HG03196 (cell line): ENCODE data around the gene PJA1.

Experiments used
- ATAC-seq: cut with Tn5 transposase; IDR thresholded peaks from one replicate; pipeline ENCODE4 v1.9.1; 2021; ENCODE audit not compliant: unreplicated experiment

Gene PJA1

DNA sequence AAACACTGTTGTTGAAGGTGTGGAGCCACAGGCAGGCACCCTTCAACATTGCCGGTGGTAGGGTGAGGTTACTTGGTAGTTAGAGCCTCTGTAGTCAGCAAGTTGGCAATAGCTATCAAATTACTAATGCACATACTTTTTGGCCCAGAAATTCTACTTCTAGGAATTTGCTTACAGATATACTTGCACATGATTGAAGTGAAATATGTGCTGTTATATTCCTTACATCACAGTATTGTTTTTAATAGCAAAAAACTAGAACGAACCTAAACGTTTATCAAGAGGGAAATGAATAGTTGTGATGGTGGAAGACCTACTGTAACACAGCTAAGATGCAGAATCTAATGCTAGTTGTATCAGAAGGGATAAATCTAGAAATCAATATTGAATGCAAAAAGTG is 7.7 kb upstream of the PJA1 start:
- ATAC-seq = no peak

- no peak for ATAC-seq
These were observed 5.1 kb upstream of the PJA1 start for GRCh38 chrX:69170319-69170718.

GRCh38 chrX:69163936-69164741 is 1.1 kb downstream of the PJA1 start:
- ATAC-seq = no peak

DNA sequence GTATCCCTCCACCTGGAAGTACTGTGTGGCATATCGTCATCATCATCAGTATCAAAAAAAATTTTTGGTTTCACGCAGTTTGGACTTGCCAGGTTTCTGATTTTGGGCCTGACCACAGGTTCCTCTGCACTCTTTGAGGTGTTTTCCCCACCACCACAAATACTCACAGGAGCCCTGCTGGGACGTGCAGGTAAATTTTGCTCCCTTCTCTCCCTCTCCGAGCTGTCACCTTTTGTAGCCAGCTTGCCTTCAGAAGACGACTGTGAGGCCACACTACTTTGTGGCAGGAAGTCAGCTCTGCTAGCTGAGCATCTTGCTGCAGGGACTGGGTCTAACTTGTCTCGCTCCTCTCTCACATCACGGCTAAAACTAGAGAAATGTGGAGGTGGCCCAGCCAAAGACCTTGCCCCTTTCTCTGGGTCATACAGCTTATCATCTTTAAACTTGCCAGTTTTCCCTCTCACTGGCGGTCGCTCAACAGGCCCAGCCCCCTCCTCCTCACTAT is 2.8 kb downstream of the PJA1 start:
- ATAC-seq = no peak

- ATAC-seq = no peak
These were observed 3.4 kb downstream of the PJA1 start for GRCh38 chrX:69161786-69162349.

DNA sequence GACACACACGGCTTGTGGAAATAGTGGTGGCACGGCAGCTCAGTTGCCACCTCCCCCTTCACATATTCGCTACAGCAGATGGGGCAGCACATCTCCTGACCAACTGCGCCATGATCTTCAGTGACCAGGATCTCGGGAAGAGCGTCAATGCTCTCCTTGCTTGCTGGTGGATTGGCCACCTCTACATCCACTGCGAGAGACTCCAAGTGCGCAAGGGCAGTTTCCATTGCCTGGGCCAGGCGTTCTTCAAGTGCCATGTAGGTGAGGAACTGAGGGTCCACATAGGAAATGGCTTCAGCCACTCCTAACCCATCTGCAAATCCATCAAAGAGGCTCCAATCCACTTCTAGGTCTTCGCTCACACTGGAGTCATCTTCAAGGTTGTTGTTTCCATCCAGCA is 3.9 kb downstream of the PJA1 start:
- no peak for ATAC-seq

GRCh38 chrX:69158166-69158980 is 6.9 kb downstream of the PJA1 start:
- ATAC-seq = no peak

GRCh38 chrX:69156638-69157037 is 8.6 kb downstream of the PJA1 start:
- no peak for ATAC-seq

- no peak for ATAC-seq
These were observed 9.3 kb downstream of the PJA1 start for GRCh38 chrX:69155786-69156520.

DNA sequence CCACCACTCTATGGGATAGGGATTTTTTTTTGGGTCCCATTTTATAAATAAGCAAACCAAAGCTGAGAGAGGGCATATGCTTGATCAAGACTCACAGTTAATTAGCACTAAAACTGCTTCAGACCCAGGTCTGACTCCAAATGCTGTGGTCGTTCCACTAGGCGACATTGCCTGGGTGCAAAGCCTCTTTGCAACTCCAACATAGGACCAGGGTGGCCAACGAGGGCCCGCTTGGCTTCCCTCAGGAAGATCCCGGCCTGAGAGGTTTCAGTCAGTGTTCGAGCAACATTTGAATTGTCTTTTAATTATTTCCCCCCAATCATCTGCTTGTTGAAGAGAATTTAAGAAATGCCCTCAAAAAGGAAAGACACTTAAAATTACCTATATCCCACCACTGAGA is 11.2 kb downstream of the PJA1 start:
- no peak for ATAC-seq

DNA sequence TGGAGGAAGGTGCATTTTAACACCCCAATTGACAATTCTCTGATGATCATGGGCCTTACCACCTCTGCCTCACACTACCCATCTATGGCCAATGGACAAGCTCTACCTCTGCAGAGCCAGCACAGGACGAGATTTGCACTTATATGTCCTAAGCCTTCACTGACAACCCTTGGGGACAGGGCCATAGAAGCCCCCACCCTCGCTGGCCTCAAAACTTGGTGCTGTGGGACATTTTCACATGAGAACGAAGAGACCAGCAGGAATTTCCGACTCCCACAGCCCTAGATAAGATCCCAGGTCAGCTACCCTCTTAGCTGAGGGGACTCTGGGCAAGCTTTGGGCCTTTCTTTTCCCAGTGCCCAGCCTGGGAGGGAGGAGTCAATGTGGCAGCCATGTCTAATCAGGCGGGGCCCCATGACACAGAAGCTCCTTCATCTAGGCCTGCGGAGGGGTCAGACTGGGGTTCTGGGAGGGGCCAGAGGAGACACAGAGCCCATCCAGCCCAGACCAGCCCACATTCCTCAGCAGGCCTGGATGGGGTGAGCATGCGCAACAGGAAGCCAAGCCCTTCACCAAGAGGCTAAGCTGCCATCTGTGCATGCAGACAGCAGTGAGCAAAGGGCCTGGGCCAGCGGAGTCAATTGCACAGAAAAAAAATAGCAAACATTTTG is 12.1 kb downstream of the PJA1 start:
- no peak for ATAC-seq

GRCh38 chrX:69152417-69152841 is 12.8 kb downstream of the PJA1 start:
- ATAC-seq = no peak

GRCh38 chrX:69151866-69152284 is 13.4 kb downstream of the PJA1 start:
- ATAC-seq = no peak

- ATAC-seq = no peak
These were observed 14.8 kb downstream of the PJA1 start for GRCh38 chrX:69150281-69150960.

GRCh38 chrX:69149466-69150280 is 15.6 kb downstream of the PJA1 start:
- no peak for ATAC-seq

GRCh38 chrX:69148946-69149345 is 16.3 kb downstream of the PJA1 start:
- no peak for ATAC-seq

DNA sequence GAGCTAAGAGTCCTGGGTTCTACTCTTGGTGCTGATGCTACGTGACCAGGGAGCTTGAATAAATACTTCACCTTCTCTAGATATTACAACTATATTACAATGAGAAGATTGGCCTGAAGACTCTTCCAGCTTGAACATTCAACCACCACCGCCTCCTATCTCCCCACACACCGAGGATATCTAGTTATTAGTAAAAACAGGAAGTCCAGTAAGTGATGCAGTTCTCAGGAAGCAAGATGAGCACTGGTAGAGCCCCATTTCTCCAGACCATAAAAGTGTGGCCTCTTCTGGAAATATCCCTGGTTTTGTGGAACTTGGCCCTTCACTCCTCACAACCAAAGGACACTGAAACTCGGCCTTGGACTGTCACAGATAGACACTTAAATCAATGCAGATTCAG is 18.5 kb downstream of the PJA1 start:
- no peak for ATAC-seq

DNA sequence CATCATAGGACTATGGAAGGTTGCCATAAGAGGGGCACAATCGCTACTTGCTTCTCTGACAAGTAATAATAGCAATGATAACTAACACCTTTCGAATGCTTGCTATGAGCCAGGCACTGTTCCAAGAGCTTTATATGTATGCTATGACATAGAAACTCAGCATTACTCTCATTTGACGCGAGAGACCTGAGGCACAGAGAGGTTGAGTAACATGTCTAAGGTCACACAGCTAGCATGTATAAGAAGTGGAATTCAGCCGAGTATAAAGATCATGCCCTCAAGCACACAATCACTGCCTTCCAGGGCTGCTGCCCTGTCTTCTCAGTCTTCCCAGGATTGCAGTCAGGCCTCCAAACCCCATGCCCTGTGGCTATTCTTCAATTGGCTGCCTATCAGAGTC is 19.5 kb downstream of the PJA1 start:
- no peak for ATAC-seq
